SK-N-SH (cell line): ENCODE measurements around the gene CFAP20. TPM values are rescaled to one million over a fixed set of nuclear protein-coding genes. Genes with fewer than 3 reads are reported as not detected.

Source experiments
- CTCF ChIA-PET: fragments of 300-600, 350-600 bp; formaldehyde crosslinking; extraction: SDS; loops from one replicate; lab custom pipeline; 2021; lab: Yijun Ruan, JAX
- POLR2A ChIA-PET: fragments of 350-600 bp; sonication (Branson Sonifier 250); formaldehyde crosslinking; extraction: SDS; loops from one replicate; lab custom pipeline; 2020; ENCODE audit warnings: antibody characterized with exemption, inconsistent platforms; lab: Yijun Ruan, JAX
- DNase-seq: peaks from one replicate; pipeline ENCODE4 v3.0.0; 2012
- H2AFZ ChIP-seq: fragments of 200-600 bp; sonication (generic); 2 replicates; pipeline ENCODE4 v1.8.1; 2016; ENCODE audit warnings: antibody characterized with exemption, mild to moderate bottlenecking, low read depth
- H3F3A ChIP-seq: fragments of 200-600 bp; sonication (generic); replicated peaks from 2 replicates; pipeline ENCODE3; 2016; ENCODE audit warnings: antibody characterized with exemption, mild to moderate bottlenecking; ENCODE audit not compliant: insufficient read depth
- H3K27ac ChIP-seq, 2 experiments: fragments of 200-500 bp in 1 of 2; fragments of 200-600 bp in 1 of 2; sonication (Bioruptor generic) in 1 of 2; sonication (generic), shearing (Covaris generic) in 1 of 2; 2 replicates each; pipeline versions ENCODE4 v1.5.1 to v1.6.1; 2014 to 2016; ENCODE audit warnings: low read depth in 2 of 2, inconsistent platforms in 1 of 2, low read length in 1 of 2, mild to moderate bottlenecking in 1 of 2, mixed read lengths in 1 of 2
- H3K27me3 ChIP-seq: fragments of 200-600 bp; sonication (generic), shearing (Covaris generic); 2 replicates; pipeline ENCODE4 v1.6.1; 2016; ENCODE audit warnings: mixed run types; ENCODE audit not compliant: insufficient read depth
- H3K36me3 ChIP-seq, 2 experiments: fragments of 200-500 bp in 1 of 2; fragments of 200-600 bp in 1 of 2; sonication (Bioruptor generic) in 1 of 2; sonication (generic) in 1 of 2; replicated peaks in 1 of 2; 2 replicates each; pipeline versions ENCODE3 to v1.5.1; 2014 to 2016; ENCODE audit warnings: low read length in 1 of 2, mild to moderate bottlenecking in 1 of 2; ENCODE audit not compliant: insufficient read depth in 2 of 2, control insufficient read depth in 1 of 2
- H3K4me1 ChIP-seq, 2 experiments: fragments of 200-500 bp in 1 of 2; fragments of 200-600 bp in 1 of 2; sonication (Bioruptor generic) in 1 of 2; sonication (generic), shearing (Covaris generic) in 1 of 2; 2 replicates each; pipeline versions ENCODE4 v1.5.1 to v1.6.1; 2014 to 2016; ENCODE audit warnings: low read depth in 1 of 2, low read length in 1 of 2, mixed run types in 1 of 2; ENCODE audit not compliant: insufficient read depth in 2 of 2, control insufficient read depth in 1 of 2
- H3K4me2 ChIP-seq: fragments of 200-600 bp; sonication (generic), shearing (Covaris generic); 2 replicates; pipeline ENCODE4 v1.6.1; 2017; ENCODE audit warnings: mixed run types
- H3K4me3 ChIP-seq, 2 experiments: fragments of 200-500 bp in 1 of 2; fragments of 200-600 bp in 1 of 2; sonication (Bioruptor generic) in 1 of 2; sonication (generic), shearing (Covaris generic) in 1 of 2; 2 replicates each; pipeline versions ENCODE4 v1.5.1 to v1.8.1; 2014 to 2016; ENCODE audit warnings: low read depth in 2 of 2, inconsistent platforms in 1 of 2, low read length in 1 of 2, mild to moderate bottlenecking in 1 of 2, mixed read lengths in 1 of 2, moderate library complexity in 1 of 2
- H3K79me2 ChIP-seq: fragments of 200-600 bp; sonication (generic); 2 replicates; pipeline ENCODE4 v1.8.1; 2017; ENCODE audit warnings: mild to moderate bottlenecking; ENCODE audit not compliant: insufficient read depth
- H3K9ac ChIP-seq: fragments of 200-600 bp; sonication (generic); 2 replicates; pipeline ENCODE4 v1.6.1; 2017; ENCODE audit warnings: mixed run types
- H3K9me2 ChIP-seq: fragments of 200-600 bp; sonication (generic); 2 replicates; pipeline ENCODE4 v1.6.1; 2017; ENCODE audit warnings: mixed run types
- H3K9me3 ChIP-seq: fragments of 200-600 bp; sonication (generic); 2 replicates; pipeline ENCODE4 v1.6.1; 2017; ENCODE audit warnings: mixed run types, mild to moderate bottlenecking, moderate library complexity
- H4K20me1 ChIP-seq: fragments of 200-600 bp; sonication (generic); 2 replicates; pipeline ENCODE4 v1.6.1; 2017; ENCODE audit warnings: mild to moderate bottlenecking, mixed run types; ENCODE audit not compliant: insufficient read depth
- ELF1 ChIP-seq: IDR thresholded peaks from 2 replicates; pipeline ENCODE4 v1.4.0; 2012
- EP300 ChIP-seq, 2 experiments: IDR thresholded peaks; 2 replicates each; pipeline versions ENCODE4 v1.4.0 to v1.6.1; 2012; ENCODE audit warnings: borderline replicate concordance in 1 of 2, low read depth in 1 of 2, low read length in 1 of 2
- EZH2phosphoT487 ChIP-seq: fragments of 200-600 bp; sonication (generic); IDR thresholded peaks from 2 replicates; pipeline ENCODE4 v1.6.1; 2017; ENCODE audit warnings: low read depth, mixed run types, mild to moderate bottlenecking, antibody characterized with exemption, moderate library complexity, borderline replicate concordance
- FOXM1 ChIP-seq: IDR thresholded peaks from 2 replicates; pipeline ENCODE4 v1.4.0; 2012; ENCODE audit warnings: low read depth, mild to moderate bottlenecking
- GABPA ChIP-seq: IDR thresholded peaks from 2 replicates; pipeline ENCODE4 v1.4.0; 2012; ENCODE audit warnings: low read depth, mild to moderate bottlenecking
- MXI1 ChIP-seq: IDR thresholded peaks from 2 replicates; pipeline ENCODE4 v1.6.1; 2012; ENCODE audit warnings: mild to moderate bottlenecking, low read depth, low read length, improper control_type of control experiment
- NFIC ChIP-seq: IDR thresholded peaks from 2 replicates; pipeline ENCODE4 v1.4.0; 2012; ENCODE audit warnings: borderline replicate concordance
- NRF1 ChIP-seq: IDR thresholded peaks from 2 replicates; pipeline ENCODE4 v1.6.1; 2012; ENCODE audit warnings: low read depth, mild to moderate bottlenecking, low read length
- RAD21 ChIP-seq: IDR thresholded peaks from 2 replicates; pipeline ENCODE4 v1.6.1; 2012; ENCODE audit warnings: mild to moderate bottlenecking, low read length
- RXRA ChIP-seq: IDR thresholded peaks from 2 replicates; pipeline ENCODE4 v1.4.0; 2012; ENCODE audit warnings: low read depth, mild to moderate bottlenecking, borderline replicate concordance
- TEAD4 ChIP-seq: IDR thresholded peaks from 2 replicates; pipeline ENCODE4 v1.4.0; 2012; ENCODE audit warnings: mild to moderate bottlenecking, borderline replicate concordance; ENCODE audit not compliant: insufficient read depth
- WGBS: methylation state at CpG from one replicate; pipeline ENCODE4 v1.1.6; 2017; ENCODE audit warnings: low lambda C conversion rate; 5-methylcytosine and 5-hydroxymethylcytosine counted together
- polyA plus RNA-seq, 3 experiments: library from polyadenylated mRNA; depleted of rRNA; stranded (reverse); fragments of >200 nt; gene quantifications; 2 replicates each; pipeline ENCODE4 v1.2.3, GENCODE V29; 2012
- TF ChIP-seq, protein P1 (sequence below): IDR thresholded peaks from 2 replicates; pipeline ENCODE4 v1.6.1; 2012; ENCODE audit warnings: mild to moderate bottlenecking, low read depth, low read length, moderate library complexity
- TF ChIP-seq, protein P2 (sequence below): fragments of 200-600 bp; sonication (generic); IDR thresholded peaks from 2 replicates; pipeline ENCODE4 v1.6.1; 2017; ENCODE audit warnings: antibody characterized with exemption, mild to moderate bottlenecking, moderate library complexity

CFAP20 gene
- polyA plus RNA-seq, 1 of the 3 experiments (the other 2 are of a cell fraction): 61.6 TPM

DNA sequence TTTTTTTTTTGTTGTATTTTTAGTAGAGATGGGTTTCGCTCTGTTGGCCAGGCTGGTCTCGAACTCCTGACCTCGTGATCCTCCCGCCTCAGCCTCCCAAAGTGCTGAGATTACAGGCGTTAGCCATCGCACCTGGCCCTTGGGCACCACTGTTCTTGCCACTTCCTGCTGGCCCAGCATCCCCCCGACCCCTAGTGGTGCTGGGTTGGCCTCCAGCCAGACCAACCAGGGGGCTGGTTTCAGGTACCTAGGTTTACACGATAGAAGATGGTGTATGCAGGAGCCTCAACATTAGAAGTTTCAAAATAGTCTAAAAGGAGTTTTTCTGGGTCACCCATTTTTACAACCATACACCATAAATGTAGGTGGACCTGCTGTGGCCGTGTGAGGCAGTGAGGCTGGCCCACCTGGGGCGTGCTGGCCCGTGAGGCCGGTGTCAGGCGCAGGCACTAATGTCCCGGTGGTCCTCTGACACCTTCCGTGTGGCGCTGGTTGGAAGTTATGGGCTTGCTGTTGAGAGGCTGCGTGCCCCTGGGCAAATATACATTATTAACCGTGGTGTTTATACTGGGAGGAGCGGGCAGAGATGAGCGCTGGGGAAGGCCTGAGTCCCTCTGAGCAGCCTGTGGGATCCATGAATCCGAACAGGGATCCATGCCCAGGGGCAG lies 43.5 kb downstream of the CFAP20 start:
- Histone ChIP-seq H3K9me2 (no peaks in the 10 kb centered on the region), H3K4me1 (no peaks in the 10 kb centered on the region; a peak in 1 of 4 replicates), H3F3A (peaks cover 6% of the 10 kb centered on the region), H3K4me2 (no peak overlapping the region), H3K9me3 (no peaks in the 10 kb centered on the region), H3K36me3 (no peaks in the 10 kb centered on the region), H3K27ac (no peak overlapping the region), H3K79me2 (no peaks in the 10 kb centered on the region), H3K27me3 (no peaks in the 10 kb centered on the region), H3K4me3 (no peak overlapping the region), H3K9ac (no peak overlapping the region), H4K20me1 (no peaks in the 10 kb centered on the region), H2AFZ (no peak overlapping the region)
- DNase-seq: peak; percentile 37
- POLR2A ChIA-PET: no interaction called here
- WGBS: 80% methylated on average over 21 of the region's 21 CpGs
- CTCF ChIA-PET: interaction anchor here (0.7 to 1.4 kb wide), 2 partner anchors 11 to 42 kb away, joined by 3 to 8 read pairs; no protein-coding TSS in a partner anchor
- no peak for TF ChIP-seq EP300 (IDR thresholded peaks at IDR 0.05; ENCODE audit: borderline replicate concordance in 1 of 2, low read depth in 1 of 2, low read length in 1 of 2)
- TF ChIP-seq MXI1: no peak
- TF ChIP-seq, protein P1, sequence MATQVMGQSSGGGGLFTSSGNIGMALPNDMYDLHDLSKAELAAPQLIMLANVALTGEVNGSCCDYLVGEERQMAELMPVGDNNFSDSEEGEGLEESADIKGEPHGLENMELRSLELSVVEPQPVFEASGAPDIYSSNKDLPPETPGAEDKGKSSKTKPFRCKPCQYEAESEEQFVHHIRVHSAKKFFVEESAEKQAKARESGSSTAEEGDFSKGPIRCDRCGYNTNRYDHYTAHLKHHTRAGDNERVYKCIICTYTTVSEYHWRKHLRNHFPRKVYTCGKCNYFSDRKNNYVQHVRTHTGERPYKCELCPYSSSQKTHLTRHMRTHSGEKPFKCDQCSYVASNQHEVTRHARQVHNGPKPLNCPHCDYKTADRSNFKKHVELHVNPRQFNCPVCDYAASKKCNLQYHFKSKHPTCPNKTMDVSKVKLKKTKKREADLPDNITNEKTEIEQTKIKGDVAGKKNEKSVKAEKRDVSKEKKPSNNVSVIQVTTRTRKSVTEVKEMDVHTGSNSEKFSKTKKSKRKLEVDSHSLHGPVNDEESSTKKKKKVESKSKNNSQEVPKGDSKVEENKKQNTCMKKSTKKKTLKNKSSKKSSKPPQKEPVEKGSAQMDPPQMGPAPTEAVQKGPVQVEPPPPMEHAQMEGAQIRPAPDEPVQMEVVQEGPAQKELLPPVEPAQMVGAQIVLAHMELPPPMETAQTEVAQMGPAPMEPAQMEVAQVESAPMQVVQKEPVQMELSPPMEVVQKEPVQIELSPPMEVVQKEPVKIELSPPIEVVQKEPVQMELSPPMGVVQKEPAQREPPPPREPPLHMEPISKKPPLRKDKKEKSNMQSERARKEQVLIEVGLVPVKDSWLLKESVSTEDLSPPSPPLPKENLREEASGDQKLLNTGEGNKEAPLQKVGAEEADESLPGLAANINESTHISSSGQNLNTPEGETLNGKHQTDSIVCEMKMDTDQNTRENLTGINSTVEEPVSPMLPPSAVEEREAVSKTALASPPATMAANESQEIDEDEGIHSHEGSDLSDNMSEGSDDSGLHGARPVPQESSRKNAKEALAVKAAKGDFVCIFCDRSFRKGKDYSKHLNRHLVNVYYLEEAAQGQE: no peak
- TF ChIP-seq NFIC: no peak
- no peak for TF ChIP-seq ELF1
- no peak for TF ChIP-seq FOXM1
- no peak for TF ChIP-seq EZH2phosphoT487
- TF ChIP-seq RXRA: no peak
- TF ChIP-seq TEAD4: no peak
- no peak for TF ChIP-seq RAD21
- TF ChIP-seq, protein P2, sequence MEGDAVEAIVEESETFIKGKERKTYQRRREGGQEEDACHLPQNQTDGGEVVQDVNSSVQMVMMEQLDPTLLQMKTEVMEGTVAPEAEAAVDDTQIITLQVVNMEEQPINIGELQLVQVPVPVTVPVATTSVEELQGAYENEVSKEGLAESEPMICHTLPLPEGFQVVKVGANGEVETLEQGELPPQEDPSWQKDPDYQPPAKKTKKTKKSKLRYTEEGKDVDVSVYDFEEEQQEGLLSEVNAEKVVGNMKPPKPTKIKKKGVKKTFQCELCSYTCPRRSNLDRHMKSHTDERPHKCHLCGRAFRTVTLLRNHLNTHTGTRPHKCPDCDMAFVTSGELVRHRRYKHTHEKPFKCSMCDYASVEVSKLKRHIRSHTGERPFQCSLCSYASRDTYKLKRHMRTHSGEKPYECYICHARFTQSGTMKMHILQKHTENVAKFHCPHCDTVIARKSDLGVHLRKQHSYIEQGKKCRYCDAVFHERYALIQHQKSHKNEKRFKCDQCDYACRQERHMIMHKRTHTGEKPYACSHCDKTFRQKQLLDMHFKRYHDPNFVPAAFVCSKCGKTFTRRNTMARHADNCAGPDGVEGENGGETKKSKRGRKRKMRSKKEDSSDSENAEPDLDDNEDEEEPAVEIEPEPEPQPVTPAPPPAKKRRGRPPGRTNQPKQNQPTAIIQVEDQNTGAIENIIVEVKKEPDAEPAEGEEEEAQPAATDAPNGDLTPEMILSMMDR: no peak

DNA sequence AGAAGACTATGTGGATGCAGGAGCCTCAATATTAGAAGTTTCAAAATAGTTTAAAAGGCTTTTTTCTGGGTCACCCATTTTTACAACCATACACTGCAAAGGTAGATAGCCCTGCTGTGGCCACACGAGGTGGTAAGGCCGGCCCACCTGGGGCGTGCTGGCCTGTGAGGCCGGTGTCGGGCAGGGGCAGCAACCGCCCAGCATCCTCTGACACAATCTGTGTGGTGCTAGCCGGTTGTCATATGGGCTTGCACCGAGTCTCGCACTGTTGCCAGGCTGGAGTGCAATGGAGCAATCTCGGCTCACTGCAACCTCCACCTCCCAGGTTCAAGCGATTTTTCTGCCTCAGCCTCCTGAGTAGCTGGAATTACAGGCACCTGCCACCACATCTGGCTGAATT lies 44.0 kb downstream of the CFAP20 start:
- TF ChIP-seq NRF1 (no peak), GABPA (no peak)
- Histone ChIP-seq H3K79me2 (no peaks in the 10 kb centered on the region), H3K36me3 (no peaks in the 10 kb centered on the region), H3F3A (peaks cover 6% of the 10 kb centered on the region), H3K4me3 (no peak overlapping the region), H3K4me1 (no peaks in the 10 kb centered on the region; a peak in 1 of 4 replicates), H3K27me3 (no peaks in the 10 kb centered on the region), H3K4me2 (no peak overlapping the region), H3K9me2 (no peaks in the 10 kb centered on the region), H3K9ac (no peak overlapping the region), H2AFZ (no peak overlapping the region), H4K20me1 (no peaks in the 10 kb centered on the region), H3K27ac (no peak overlapping the region), H3K9me3 (no peaks in the 10 kb centered on the region)
- 76% methylated on average over 10 of the region's 11 CpGs for WGBS
- POLR2A ChIA-PET: no interaction called here
- CTCF ChIA-PET: no interaction called here
- DNase-seq: no peak
